GM10266 (cell line): ENCODE measurements around the gene CYP3A5.
"Not testable (repeated sequence)": the region's sequence is repeated elsewhere in the genome, so short reads cannot be mapped to it uniquely, and the experiment has no call there.

Experiments
- DNase-seq: peaks from one replicate; pipeline ENCODE4 v3.0.0; 2012; ENCODE audit errors: extremely low spot score
- TF ChIP-seq, protein P1 (sequence below): IDR thresholded peaks from 2 replicates; pipeline ENCODE4 v1.5.1; 2012; ENCODE audit warnings: mild to moderate bottlenecking, low read depth; ENCODE audit not compliant: control insufficient read depth, insufficient read depth; ENCODE audit errors: missing control alignments

The CYP3A5 gene

DNA sequence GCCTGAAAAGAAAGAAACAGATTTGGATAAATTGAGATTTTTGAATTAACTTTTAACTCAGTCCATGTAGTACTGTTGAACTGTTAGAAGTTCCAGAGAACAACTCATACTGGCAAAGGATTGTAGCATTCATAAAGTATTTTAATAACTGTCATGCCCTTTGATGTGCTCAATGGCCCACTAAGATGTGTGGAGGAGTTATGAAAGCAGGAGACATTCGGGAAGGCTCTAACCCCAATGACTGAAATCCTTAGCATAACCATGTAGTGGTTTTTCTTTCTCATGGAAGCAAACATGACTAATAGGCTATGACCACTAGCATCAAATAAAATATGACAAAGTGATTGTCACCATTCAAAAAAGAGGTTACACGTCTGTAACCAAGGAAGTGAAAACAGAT, 29.5 kb upstream of the CYP3A5 start:
- DNase-seq: no peak
- TF ChIP-seq, protein P1, sequence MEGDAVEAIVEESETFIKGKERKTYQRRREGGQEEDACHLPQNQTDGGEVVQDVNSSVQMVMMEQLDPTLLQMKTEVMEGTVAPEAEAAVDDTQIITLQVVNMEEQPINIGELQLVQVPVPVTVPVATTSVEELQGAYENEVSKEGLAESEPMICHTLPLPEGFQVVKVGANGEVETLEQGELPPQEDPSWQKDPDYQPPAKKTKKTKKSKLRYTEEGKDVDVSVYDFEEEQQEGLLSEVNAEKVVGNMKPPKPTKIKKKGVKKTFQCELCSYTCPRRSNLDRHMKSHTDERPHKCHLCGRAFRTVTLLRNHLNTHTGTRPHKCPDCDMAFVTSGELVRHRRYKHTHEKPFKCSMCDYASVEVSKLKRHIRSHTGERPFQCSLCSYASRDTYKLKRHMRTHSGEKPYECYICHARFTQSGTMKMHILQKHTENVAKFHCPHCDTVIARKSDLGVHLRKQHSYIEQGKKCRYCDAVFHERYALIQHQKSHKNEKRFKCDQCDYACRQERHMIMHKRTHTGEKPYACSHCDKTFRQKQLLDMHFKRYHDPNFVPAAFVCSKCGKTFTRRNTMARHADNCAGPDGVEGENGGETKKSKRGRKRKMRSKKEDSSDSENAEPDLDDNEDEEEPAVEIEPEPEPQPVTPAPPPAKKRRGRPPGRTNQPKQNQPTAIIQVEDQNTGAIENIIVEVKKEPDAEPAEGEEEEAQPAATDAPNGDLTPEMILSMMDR: no peak

DNA sequence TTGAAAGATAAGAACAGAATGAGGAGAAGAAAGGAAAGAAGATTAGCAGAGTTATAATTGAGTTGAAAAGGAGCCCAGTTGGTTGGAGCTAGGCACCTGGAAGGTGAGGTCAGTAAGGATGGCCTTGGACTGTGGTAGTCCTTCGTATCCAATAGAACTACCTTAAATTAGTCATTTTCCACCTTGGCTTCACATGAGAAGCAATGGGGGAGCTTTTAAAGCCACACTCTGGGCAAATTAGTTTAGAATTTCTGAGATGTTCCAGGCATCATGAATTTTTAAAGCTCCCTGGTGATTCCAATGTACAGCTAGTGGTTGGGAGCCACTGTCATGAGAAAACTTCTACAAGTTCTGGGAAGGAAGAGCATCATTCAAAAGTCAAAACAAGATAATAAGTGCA, 27.3 kb upstream of the CYP3A5 start:
- no peak for DNase-seq
- TF ChIP-seq, protein P1: no peak

DNA sequence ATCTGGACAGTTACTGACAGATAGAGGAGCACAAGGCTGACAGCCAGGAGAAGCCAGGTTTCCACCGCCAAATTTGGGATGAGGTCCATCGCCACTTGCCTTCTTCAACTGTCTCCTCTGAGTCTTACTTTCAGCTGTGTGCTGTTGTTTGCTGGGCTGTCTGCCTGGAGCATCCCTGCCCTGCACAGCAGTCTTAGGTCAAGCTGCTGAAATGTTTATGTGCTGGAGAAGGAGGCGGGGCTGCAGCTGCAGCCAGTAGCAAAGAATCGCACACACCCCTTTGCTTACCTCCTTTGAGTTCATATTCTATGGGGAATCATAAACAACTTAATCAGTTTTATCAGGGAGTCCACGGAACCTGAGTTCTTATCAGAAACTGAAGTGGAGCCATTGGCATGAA, 20.1 kb upstream of the CYP3A5 start:
- TF ChIP-seq, protein P1: no peak
- no peak for DNase-seq

DNA sequence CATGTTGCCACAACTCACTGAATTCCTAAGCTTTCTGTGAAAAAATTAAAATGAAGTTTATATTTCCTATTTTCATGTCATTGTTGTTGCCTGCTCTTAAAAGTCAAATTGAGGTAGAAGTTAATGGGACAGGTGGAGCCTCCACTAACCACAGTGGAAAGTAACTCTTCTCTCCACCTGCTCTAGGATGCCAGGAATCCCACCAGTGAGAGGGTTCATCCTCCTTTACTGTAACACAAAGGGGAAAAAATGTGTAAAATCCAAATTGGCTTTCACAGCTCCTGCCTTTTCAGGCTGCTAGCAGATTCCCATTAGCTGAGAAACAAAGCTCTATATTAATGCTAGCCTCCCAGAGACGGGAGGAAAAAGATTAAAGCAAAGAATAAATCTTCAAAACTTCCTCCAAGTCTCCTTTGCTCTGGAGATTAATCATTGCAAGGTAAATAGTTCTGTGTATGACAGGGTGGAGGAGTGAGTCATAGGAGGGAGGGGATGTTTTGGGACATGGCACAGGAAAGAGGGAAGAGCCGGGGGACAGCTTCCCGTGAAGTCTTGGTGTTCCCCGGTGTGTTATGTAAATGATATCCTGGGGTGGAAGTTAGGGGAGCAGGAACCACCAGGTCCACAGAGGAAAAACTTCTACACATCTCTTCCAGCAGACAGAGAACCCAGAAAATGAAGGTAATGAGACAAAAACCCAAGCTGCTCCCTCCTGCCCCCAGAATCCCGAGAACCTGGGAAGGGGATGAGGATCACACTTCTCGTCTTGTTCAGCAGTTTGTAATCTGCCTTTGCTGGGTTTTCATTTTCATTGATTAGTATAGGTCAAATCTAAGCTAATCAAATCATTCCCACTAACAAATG, 19.3 kb upstream of the CYP3A5 start:
- not testable (repeated sequence) for DNase-seq

DNA sequence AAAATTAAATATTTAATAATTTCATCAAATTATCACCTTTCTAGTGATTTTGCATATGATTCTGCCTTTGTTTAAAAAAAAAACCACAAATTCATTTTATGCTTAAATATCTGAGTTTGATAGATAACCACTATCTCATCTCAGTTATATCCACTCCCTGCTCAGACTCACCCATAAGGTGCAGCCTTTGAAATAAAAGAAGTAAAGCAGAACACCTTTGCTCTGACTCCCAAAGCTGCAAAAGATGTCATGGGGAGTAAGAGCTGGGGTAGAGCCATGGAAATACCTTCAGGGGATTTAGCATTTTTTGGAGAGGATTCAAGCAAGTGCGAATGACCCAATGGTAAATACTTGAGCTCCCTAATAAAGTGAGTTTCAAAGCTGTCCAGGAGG, 15.1 kb upstream of the CYP3A5 start:
- TF ChIP-seq, protein P1: no peak
- DNase-seq: no peak

DNA sequence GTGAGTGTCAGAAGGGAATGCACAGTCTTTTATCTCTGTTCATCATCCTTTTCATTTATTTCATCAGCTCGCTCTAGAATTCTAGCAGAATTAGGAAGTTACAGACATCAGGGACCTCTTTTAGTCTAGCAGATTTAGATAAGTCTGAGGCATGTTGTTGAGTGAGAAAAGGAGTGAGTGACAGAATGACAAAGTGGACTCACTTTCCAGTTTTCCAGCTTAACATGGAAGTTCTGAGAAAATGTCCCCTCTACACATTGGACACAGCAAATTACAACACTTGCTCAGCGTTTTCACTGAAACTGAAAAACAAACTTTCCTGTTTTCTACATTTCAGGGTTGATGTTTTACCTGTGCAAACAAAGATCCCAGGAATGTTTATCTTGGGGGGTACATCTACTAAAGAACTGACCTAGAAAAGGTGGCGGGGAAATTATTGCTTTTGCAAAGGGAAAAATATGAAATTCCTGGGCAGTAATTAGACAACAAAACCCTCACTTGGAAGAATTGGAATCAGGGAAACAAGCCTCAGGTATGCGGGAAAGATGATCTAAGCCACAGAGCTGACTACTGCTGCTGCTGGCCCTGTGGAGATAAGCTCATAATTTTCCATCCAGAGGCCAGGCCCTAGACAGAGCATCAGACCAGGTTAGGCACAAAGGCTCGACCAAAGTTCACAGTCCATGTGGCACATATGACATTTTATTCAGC, 14.6 kb upstream of the CYP3A5 start:
- no peak for DNase-seq

DNA sequence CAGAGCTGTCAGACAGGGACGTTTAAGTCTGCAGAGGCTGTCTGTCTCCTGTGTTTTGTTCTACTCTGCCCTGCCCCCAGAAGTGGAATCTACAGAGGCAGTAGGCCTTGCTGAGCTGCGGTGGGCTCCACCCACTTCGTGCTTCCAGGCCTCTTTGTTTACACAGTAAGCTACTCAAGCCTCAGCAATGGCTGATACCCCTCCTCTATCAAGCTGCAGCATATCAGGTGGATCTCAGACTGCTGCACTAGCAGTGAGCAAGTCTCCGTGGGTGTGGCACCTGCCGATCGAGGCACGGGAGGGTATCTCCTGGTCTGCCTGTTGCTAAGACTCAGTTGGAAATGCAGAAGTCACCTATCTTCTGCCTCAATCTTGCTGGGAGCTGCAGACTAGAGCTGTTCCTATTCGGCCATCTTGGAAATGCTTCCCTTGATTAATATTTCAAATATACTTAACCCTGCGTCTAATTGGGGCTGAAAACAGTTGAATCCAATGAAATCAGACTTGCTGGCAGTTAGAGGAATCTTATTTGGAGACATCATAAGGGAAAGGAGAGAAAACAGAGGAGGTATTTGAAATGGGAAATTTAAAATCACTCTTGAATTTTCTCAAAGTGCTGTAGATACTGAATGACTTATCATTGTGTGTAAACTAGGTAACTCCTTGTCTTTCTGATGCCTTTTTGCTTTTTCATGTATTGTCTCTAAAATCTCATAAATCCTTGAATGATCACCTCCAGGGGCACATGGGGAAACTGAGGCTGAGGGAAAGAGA, 13.8 kb upstream of the CYP3A5 start:
- no peak for DNase-seq
- TF ChIP-seq, protein P1: no peak

More for the DNA sequence above, 14.6 kb upstream of the CYP3A5 start:
- TF ChIP-seq, protein P1: no peak
